Measurements from ENCODE around the gene IL1RAP.

- no peak for TF ChIP-seq POLR2A (IDR thresholded peaks at IDR 0.05)
- TF ChIP-seq CTCF (IDR thresholded peaks at IDR 0.05), result no peak
Measured at GRCh38 chr3:190522621-190523222, 8.8 kb downstream of the IL1RAP start.
